DMS 273 treated with DMSO at 0.1 percent for 48 hours (cell line): ENCODE data around the gene HOXB2.

ENCODE experiments used
- DNase-seq: peaks from one replicate; lab custom pipeline; 2025; lab: John Stamatoyannopoulos, UW

HOXB2 gene

GRCh38 chr17:48552466-48553189, 7.7 kb upstream of the HOXB2 start:
- no peak for DNase-seq

DNA sequence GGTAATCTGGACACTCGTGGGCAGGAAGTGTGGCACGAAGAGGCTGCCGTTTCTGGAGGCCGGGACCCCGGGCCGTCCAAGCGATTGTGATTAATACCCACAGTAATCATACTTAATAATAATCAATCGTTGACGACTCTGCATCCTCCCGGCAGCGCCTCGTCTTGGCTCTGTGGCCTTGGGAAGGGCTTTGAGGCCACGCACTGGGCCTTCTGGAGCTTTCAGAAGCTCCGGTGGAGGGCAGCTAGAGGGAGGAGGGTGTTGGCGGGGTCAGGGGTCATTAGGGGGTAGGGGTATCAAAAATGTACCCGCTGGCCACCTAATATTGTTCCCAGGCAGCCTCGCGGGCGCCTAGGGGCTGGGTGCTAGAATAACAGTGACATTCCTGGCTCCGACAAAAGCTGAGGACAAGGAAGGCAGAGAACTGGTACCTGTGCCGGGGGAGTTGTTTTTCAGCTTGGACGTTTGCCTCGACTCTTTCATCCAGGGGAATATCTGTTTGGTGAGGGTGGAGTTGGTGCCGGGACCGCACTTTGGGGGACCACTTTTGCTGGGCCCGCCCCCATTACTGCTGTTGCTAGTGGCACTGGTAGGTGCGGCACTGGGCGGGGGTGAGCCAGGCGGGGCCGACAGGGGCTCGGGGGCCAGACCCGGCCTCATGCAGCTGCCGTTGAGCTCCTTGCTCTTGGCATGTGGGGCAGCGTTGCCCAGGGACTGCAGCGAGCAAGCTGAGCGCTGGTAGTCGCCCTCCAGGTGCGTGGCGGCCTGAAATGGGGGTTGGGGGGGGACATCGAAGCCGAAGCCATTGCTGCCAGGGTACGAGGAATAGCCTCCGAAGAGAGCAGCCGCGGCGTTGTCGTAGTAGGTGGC, 6.9 kb upstream of the HOXB2 start:
- no peak for DNase-seq

GRCh38 chr17:48551214-48551555, 6.3 kb upstream of the HOXB2 start:
- DNase-seq = no peak

- no peak for DNase-seq
Measured at GRCh38 chr17:48550502-48551213, 5.7 kb upstream of the HOXB2 start.

DNA sequence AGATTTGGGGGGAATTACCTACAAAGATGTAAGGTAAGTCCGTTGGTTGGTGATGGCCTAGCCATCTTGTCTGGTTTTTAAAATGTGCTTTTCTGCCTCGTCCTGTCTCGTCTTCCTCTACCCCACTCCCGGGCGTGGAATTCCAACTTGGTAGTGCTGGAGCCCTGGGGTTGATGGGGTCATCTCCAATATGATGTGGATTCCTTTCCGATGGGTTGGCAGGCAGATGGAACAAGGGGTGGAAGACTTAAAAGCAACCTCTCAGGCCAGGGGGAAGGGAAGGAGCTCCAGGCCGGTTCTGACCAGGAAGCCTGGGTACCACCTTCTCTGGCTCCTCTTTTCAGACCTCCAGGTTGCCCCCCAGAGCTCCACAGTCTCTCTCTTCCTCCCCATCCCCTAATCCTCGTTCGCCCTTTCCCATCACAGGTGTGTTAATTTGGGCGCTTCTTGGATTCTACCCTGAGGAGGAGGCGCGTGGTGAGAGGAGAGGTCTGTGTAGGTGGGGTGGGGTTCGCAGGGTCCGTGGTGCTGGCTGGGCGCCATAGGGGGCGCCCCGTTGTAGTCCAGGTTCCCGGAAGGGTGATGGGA, 5.1 kb upstream of the HOXB2 start:
- no peak for DNase-seq

DNA sequence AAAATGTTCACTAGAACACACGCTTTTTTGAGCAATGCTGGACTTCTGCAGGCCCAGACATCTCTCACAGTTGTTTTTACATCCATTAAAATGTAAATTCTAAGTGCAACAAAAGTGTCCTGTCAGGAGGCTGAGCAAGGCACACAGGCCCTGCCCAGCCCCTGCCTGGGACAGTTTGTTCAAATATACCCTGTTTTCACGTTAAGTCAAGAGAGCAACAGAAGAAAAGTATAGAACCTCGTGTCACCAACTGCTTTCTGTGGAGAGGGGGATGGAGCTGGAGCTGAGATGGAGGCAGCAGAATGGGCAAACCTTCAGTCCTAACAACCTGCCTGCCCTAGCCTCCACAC, 4.3 kb upstream of the HOXB2 start:
- DNase-seq = no peak

- DNase-seq = no peak
Measured at GRCh38 chr17:48548523-48549280, 3.8 kb upstream of the HOXB2 start.

DNA sequence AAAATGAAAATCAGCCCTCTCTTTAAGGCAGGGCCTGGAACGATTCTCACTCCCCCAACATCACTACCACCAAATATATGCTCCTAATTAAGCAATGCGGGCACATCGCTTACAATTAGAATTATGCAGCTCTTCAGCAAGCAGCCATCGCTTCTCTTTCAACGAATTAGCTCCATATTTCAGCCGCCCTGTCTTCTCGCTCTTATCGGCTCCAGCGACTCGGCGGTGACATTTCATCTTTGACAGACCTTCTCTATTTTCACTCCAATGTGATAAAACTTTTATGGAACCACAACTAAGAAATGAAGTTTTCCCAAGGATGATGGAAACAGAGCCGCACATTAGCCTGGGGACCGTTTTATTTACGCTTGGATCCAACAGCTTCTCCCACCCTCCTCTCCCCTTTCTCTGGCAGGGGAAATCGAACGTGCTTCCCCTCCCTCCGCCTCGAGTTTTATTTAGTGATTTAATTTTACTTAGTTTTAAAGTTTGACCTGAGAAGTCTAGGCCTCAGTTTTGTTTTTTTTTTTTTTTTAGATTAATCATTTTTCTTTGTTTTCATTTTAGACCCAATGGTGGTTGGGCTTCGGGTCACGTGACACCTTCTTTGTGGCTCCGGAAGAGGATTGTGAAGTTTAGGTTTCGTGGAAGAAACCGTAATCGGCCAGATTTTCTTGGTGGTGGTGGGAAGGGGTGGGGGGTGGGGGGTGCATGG, 3.1 kb upstream of the HOXB2 start:
- DNase-seq = no peak

DNA sequence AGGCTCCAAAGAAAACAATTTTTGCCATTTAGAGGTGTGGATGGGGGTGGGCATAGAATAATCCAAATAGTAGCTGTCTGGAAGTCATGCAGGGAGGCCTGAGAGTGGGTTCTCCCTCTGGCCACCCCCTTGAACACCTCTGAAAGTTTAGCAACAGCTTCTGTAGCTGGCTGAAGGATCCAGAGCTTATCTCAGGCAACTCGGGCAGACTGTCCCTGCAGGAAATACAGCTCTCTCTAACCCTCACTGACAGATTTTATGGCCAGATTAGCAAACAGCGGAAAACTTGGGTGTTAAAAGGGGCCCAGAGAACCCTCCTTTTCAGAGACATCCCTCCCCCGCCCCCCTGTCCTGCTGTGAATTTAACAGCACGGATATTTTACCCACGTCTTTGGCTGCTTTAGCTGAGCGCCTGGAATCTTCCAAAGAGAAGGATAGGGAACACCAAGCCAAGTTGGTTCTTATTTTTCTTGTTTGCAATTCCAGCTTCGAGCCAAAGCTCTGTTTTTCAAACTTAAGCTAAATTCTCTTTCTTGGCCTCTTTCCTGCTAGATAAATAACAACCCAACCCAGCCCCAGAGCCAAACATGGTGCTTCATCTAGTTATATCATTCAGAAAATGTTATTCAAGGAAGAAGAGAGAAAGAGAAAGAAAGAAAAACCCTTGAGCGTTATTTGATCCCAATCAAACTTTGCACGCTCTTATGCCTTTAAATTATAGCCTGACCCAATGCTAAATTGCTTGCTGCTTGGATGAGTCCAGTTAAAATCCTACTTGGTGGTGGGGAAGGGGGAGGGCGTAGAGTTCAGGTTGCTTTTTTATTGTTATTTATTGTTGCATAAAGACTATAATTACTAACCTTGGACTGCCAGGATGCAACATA, 2.3 kb upstream of the HOXB2 start:
- DNase-seq = no peak

DNA sequence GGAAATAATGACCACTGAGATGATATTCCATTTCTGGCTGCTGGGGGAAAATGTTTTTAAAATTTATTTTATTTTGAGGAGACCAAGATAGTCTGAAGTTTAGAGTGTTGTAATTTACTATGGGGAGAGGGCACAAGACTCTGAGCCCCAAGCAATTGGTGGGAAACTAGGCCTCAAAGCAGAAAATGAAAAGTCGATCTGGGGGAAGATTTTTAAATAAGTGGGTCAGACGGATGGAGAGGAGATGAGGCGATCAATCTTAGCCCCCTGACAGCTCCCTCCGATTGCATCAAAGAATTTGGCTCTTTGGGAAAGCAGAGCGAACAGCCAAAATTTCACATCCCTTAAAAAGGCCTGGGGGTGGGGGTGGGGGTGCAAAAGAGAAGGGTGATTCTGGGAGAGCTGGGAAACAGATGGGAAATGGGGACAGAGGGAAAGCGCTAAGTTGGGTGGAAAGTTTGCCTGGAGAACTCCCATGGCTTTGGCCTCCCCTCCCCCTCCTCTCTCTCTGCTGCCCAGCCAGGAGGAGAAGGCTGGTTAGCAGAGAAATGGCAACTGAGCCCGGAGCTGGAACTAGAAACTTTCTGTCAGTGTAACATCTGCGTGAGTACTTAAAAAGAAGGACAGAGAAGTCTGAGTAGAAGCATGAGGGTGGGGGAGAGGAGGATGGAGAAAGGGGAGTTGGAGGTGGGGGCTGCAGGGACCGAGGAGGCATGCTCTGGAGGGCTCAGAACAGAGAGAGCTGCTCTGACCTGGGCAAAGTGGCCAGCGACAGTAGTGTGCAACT, 1.4 kb upstream of the HOXB2 start:
- DNase-seq = no peak

DNA sequence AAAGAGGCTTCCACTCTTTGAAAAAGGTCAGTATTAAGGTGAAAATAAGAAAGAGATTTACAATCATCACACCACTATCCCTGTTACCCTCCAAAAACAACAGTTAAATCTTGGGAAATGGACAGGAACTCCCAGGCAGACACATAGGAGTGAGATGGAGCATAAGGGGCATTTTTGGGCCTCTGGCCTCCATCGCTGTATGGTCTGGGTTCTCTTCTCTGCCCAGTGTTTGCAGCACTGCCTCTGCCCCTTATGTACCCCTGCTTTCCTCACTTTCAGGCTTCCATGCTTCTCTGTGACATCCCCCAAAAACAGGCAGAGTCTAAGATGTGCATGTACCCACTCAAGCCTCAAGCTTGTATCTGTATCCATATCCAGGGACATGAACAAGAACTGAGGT, 630 bp upstream of the HOXB2 start:
- DNase-seq = no peak

DNA sequence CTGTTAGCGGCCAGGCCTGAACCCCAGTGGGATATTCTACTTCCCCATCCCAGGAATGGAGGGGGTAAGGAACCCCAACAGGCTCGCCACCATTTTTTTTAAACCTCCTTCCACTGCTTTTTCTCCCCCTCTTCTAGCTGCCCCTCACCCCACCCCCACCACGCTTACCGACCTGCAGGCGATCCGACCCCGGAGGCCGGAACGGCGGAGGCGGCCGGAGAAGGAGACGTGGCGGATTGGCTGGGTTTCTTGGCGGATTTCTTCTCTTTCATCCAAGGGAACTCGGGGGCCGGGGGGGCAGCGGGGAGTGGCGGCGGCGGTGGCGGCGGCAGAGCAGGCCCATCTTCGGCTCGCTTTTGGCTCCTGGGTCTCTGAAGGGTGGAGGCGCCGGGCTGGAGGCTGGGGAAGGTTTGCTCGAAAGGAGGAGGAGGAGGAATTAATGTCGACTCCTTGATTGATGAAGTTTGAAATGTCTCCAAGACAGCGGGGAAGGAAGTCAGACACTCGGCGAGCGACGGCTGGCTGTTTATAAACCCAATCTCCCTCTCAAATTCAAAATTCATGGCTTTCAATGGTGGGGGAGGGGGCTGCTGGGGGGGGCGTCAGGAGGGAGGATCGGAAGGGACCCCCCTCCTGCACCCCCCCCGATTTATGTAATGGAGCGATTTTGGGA, 424 bp downstream of the HOXB2 start:
- no peak for DNase-seq

GRCh38 chr17:48543854-48544348, 1.0 kb downstream of the HOXB2 start:
- DNase-seq = no peak

- no peak for DNase-seq
Measured at GRCh38 chr17:48543107-48543853, 1.6 kb downstream of the HOXB2 start.

- DNase-seq = no peak
Measured at GRCh38 chr17:48542698-48543106, 2.2 kb downstream of the HOXB2 start.

DNA sequence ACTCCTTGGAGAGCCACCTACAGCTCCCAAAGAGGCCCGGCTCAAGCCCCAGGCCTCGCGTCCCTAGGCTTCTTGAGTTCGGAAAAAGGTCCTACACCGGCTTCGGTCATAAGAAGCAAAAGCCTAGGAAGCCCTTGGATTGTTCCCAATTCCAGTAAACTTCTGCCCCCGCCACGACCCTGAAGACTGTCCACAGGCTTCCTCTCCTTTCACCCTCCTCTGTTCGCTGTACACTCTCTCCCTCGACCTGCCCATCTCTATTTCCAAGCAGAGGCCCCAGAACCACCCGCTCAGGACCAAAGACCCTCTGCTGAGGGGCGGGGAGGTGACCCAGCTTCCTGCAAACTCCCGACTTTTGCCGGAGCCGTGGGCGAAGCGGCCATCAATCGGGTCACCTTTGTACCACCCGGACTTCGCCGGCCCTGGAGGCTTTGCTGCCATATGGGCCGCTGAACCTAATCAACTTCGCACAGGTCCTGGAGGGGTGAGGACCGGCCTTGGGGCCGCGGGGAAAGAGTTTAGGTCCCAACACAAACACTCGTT, 2.7 kb downstream of the HOXB2 start:
- no peak for DNase-seq

GRCh38 chr17:48541577-48542113, 3.3 kb downstream of the HOXB2 start:
- DNase-seq = no peak
